Stomach (tissue), 9 donors: Measurements from ENCODE around the gene ANKRD10. TPM values are rescaled to one million over a fixed set of nuclear protein-coding genes. Genes with fewer than 3 reads are reported as not detected.
A peak's percentile ranks its signal among the peaks of the same experiment; 100 is the strongest.

Experiments used
- DNase-seq, 2 donors: peaks; one replicate each; pipeline versions ENCODE4 v3.0.0 to v3.0.0-alpha.2; 2013 to 2019
- H3K27ac ChIP-seq, 5 donors: fragments of 200-600 bp in 4 of 5; sonication (generic) in 4 of 5; one replicate each; pipeline ENCODE4 v1.5.1; 2013 to 2019; ENCODE audit warnings: mild to moderate bottlenecking in 1 of 5, moderate library complexity in 1 of 5
- H3K27me3 ChIP-seq, 3 donors: fragments of 200-600 bp; sonication (generic); one replicate each; pipeline ENCODE4 v1.5.1; 2017 to 2019; ENCODE audit warnings: mixed run types in 1 of 3
- H3K36me3 ChIP-seq, 4 donors: fragments of 200-600 bp; sonication (generic); 1 replicate in 3 of 4; 2 replicates in 1 of 4; pipeline ENCODE4 v1.5.1; 2016 to 2019
- H3K4me1 ChIP-seq, 4 donors: fragments of 200-600 bp; sonication (generic); one replicate each; pipeline ENCODE4 v1.5.1; 2016 to 2019
- H3K4me3 ChIP-seq, 4 donors: fragments of 200-600 bp; sonication (generic) in 3 of 4; one replicate each; pipeline ENCODE4 v1.5.1; 2016 to 2019; ENCODE audit warnings: mild to moderate bottlenecking in 1 of 4
- H3K9me3 ChIP-seq, 4 donors: fragments of 200-600 bp; sonication (generic); one replicate each; pipeline ENCODE4 v1.5.1; 2016 to 2019
- EP300 ChIP-seq: sonication (generic); formaldehyde crosslinking; IDR thresholded peaks from one replicate; pipeline ENCODE4 v1.6.1; 2017; ENCODE audit warnings: antibody characterized with exemption
- POLR2A ChIP-seq, 4 donors: fragments of 450-650 bp; IDR thresholded peaks; one replicate each; pipeline ENCODE4 v1.6.1; 2016; ENCODE audit warnings: antibody characterized with exemption in 4 of 4, control low read depth in 2 of 4, mild to moderate bottlenecking in 1 of 4, moderate library complexity in 1 of 4
- POLR2AphosphoS5 ChIP-seq, 3 donors: sonication (generic); formaldehyde crosslinking; IDR thresholded peaks; one replicate each; pipeline ENCODE4 v1.6.1; 2016; ENCODE audit warnings: antibody characterized with exemption in 3 of 3
- WGBS, 5 donors: extraction: QIAGEN DNeasy Blood & Tissue Kit in 3 of 5; methylation state at CpG; one replicate each; pipeline versions ENCODE4 v1.1.5 to v1.1.7; 2013 to 2018; 5-methylcytosine and 5-hydroxymethylcytosine counted together
- intact Hi-C: fragments of 100-400 bp; cut with DNase I; formaldehyde crosslinking; loops from one replicate; pipeline ENCODE4 v1.15.1; 2023; ENCODE audit warnings: low total_unique reads
- polyA plus RNA-seq, 3 donors: library from polyadenylated mRNA; stranded (reverse); fragments of 200-250 nt; gene quantifications; one replicate each; pipeline ENCODE4 v1.2.3, GENCODE V29; 2013
- total RNA-seq, 5 donors: library from RNA; depleted of rRNA; stranded (reverse); fragments of >200 nt; gene quantifications; one replicate each; pipeline versions ENCODE4 v1.1.0 to v1.2.3, GENCODE V29; 2014 to 2016
- TF ChIP-seq, protein P1 (sequence below), 7 experiments: fragments of 450-650 bp in 4 of 7; fragments of 200-600 bp in 3 of 7; sonication (generic) in 3 of 7; IDR thresholded peaks; one replicate each; pipeline ENCODE4 v1.5.1; 2016 to 2019; ENCODE audit warnings: antibody characterized with exemption in 7 of 7, control low read depth in 2 of 7, mild to moderate bottlenecking in 1 of 7
- donor health status: healthy with polysubstance abuse.
- donor health status: Bipolar disorder and iron deficiency.
- donor health status: healthy.

ANKRD10 gene
- total and polyA plus RNA-seq, 8 donors, result 37.4 to 246 (median 123) TPM

DNA sequence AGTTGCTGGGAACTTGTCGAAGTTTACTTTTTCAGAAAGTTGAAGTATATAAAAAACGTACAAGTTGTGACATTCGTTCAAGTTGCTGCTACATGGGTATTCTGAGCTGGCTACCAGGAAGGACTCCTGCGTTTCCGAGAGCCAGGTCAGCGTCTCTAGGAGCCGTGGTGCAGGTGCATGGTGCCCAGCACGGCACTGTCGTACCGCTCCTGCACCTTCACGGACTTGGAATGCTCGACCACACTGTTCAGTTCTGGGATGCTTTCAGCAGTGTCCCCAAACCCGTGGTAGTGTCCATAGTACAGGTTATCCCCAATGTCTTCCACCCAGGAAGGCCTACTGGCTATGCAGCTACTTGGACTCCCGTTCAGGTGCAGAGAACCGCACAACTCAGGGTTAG lies 35.4 kb downstream of the ANKRD10 start:
- intact Hi-C loops, result no loop called here
- Histone ChIP-seq H3K4me1 (peaks cover 6 to 10% (median 7%) of the 10 kb centered on the region in 4 donors), H3K27ac (no peak overlapping the region), H3K27me3 (no peaks in the 10 kb centered on the region), H3K9me3 (no peaks in the 10 kb centered on the region), H3K4me3 (no peak overlapping the region), H3K36me3 (peaks cover 0 to 28% (median 14%) of the 10 kb centered on the region in 4 donors)
- 90 to 94% (median 93%) methylated on average over 15 of the region's 15 CpGs for WGBS, 5 donors
- TF ChIP-seq POLR2A (IDR thresholded peaks at IDR 0.05), result no peak
- no peak for TF ChIP-seq EP300
- TF ChIP-seq POLR2AphosphoS5 (IDR thresholded peaks at IDR 0.05), result no peak
- TF ChIP-seq, protein P1, sequence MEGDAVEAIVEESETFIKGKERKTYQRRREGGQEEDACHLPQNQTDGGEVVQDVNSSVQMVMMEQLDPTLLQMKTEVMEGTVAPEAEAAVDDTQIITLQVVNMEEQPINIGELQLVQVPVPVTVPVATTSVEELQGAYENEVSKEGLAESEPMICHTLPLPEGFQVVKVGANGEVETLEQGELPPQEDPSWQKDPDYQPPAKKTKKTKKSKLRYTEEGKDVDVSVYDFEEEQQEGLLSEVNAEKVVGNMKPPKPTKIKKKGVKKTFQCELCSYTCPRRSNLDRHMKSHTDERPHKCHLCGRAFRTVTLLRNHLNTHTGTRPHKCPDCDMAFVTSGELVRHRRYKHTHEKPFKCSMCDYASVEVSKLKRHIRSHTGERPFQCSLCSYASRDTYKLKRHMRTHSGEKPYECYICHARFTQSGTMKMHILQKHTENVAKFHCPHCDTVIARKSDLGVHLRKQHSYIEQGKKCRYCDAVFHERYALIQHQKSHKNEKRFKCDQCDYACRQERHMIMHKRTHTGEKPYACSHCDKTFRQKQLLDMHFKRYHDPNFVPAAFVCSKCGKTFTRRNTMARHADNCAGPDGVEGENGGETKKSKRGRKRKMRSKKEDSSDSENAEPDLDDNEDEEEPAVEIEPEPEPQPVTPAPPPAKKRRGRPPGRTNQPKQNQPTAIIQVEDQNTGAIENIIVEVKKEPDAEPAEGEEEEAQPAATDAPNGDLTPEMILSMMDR (IDR thresholded peaks at IDR 0.05), result no peak
- no peak for DNase-seq

DNA sequence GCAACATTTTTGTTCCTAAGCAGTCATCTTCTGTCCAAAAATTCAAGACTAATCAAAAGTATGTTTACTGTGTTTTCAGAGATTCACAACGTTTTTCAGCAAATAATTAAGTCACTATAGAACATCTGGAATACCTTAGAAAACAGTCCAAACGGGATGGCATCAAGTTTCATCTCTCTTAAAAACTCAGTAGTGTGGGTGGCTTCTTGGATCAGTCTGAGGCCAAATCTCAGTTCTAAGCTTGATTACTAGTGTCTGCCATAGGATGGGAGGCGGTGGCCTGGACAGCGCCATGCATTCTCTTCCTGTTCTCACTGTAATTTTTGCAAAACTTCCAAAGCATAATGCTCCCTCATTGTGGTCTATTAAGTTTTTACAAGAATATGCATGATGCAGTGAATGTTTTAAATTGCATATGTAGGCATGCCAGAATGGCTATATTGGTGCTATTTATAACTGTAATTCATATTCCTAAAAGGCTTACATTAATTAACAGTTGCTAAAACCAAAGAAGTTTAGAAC lies 37.1 kb downstream of the ANKRD10 start:
- Histone ChIP-seq H3K27me3 (no peaks in the 10 kb centered on the region), H3K4me1 (peaks cover 8 to 16% (median 12%) of the 10 kb centered on the region in 4 donors), H3K27ac (no peak overlapping the region), H3K36me3 (peaks cover 0 to 20% (median 14%) of the 10 kb centered on the region in 4 donors), H3K9me3 (no peaks in the 10 kb centered on the region), H3K4me3 (no peak overlapping the region)
- TF ChIP-seq POLR2AphosphoS5 (IDR thresholded peaks at IDR 0.05) (no peak), POLR2A (IDR thresholded peaks at IDR 0.05) (no peak), EP300 (no peak)
- TF ChIP-seq, protein P1 (IDR thresholded peaks at IDR 0.05), result no peak
- no peak for DNase-seq
- WGBS, 5 donors, result 53 to 73% (median 58%) methylated on average over 4 of the region's 4 CpGs
- intact Hi-C loops, result no loop called here

DNA sequence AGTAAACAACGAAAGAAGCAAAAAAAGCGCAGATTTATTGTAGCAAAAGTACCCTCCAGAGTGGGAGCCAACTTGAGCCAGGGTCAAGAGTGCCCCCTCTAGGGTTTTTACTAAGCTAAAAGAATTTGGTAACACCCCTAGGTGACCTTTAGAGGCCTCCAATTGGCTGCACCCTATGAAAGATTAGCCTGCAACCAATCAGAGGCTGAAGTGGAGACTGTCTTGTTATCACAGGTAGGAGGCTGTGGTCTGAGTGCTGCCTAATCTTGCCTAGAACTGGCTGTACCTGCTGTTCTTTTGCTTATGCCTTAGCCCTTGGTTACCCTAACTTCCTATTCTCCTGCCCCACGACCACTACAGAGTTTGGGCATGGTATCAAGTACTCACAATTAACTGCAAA lies 38.3 kb downstream of the ANKRD10 start:
- peaks cover 8 to 16% (median 12%) of the 10 kb centered on the region in 4 donors for H3K4me1 ChIP-seq
- no peaks in the 10 kb centered on the region for H3K27me3 ChIP-seq
- TF ChIP-seq, protein P1 (IDR thresholded peaks at IDR 0.05), result no peak
- TF ChIP-seq POLR2A (IDR thresholded peaks at IDR 0.05), result no peak
- no peak for TF ChIP-seq EP300
- TF ChIP-seq POLR2AphosphoS5 (IDR thresholded peaks at IDR 0.05), result no peak
- intact Hi-C loops, result no loop called here
- no peak overlapping the region for H3K4me3 ChIP-seq
- peaks cover 0 to 20% (median 11%) of the 10 kb centered on the region in 4 donors for H3K36me3 ChIP-seq
- H3K9me3 ChIP-seq, result no peaks in the 10 kb centered on the region
- H3K27ac ChIP-seq, result no peak overlapping the region
- 94 to 96% (median 95%) methylated on average over 3 of the region's 3 CpGs for WGBS, 5 donors
- DNase-seq, result no peak

DNA sequence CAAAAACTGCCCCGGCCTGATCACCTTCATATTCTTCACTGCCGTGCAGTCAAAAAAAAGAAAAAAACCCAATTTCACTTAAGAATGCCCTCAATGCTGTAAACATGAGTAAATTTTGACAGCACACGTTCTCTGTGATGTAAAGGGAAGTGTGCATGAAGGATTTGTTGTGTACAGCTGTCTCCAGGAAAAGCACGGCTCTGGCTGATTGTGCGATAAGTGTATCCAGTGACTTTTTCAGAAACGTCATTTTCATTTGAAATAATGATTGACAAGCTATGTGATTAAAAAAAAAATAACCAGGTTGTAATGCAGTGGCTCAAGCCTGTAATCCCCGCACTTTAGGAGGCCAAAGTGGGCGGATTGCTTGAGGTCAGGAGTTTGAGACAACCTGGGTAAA lies 39.6 kb downstream of the ANKRD10 start:
- intact Hi-C loops, result no loop called here
- peak in 1 of 2 donors; percentile 25 for DNase-seq
- WGBS, 5 donors, result 39 to 57% (median 48%) methylated on average over 8 of the region's 8 CpGs
- Histone ChIP-seq H3K27ac (peak overlapping the region in 1 of 5 donors; percentile 61), H3K9me3 (no peaks in the 10 kb centered on the region), H3K27me3 (no peaks in the 10 kb centered on the region), H3K4me1 (peaks cover 15 to 27% (median 22%) of the 10 kb centered on the region in 4 donors), H3K4me3 (peak overlapping the region in 3 of 4 donors; percentile 32 to 45 (median 41)), H3K36me3 (peaks cover 0 to 9% (median 6%) of the 10 kb centered on the region in 4 donors)
- TF ChIP-seq, protein P1 (IDR thresholded peaks at IDR 0.05), result no peak
- TF ChIP-seq POLR2A (IDR thresholded peaks at IDR 0.05), result no peak
- no peak for TF ChIP-seq POLR2AphosphoS5 (IDR thresholded peaks at IDR 0.05)
- no peak for TF ChIP-seq EP300
